Bronchial epithelial cell (primary cell): ENCODE measurements around the gene SVIP. TPM values are rescaled to one million over a fixed set of nuclear protein-coding genes. Genes with fewer than 3 reads are reported as not detected.
A peak's percentile ranks its signal among the peaks of the same experiment; 100 is the strongest.

Experiments used
- DNase-seq: peaks from one replicate; pipeline ENCODE4 v3.0.0-alpha.2; 2010; ENCODE audit warnings: low read depth
- FAIRE-seq: peaks from 2 replicates; lab custom pipeline; 2011; peaks lifted over from hg19 to GRCh38; lab: Jason Lieb, UNC
- H3K27me3 ChIP-seq: 2 replicates; pipeline ENCODE4 v1.5.1; 2011; ENCODE audit warnings: low read length; ENCODE audit not compliant: control insufficient read depth, insufficient read depth
- H3K36me3 ChIP-seq: 2 replicates; pipeline ENCODE4 v1.5.1; 2011; ENCODE audit warnings: low read length; ENCODE audit not compliant: control insufficient read depth, insufficient read depth
- H3K4me3 ChIP-seq: 2 replicates; pipeline ENCODE4 v1.5.1; 2011; ENCODE audit warnings: mild to moderate bottlenecking, low read depth, low read length, control low read depth
- total RNA-seq: library from RNA; depleted of rRNA; stranded (reverse); fragments of >200 nt; gene quantifications from 2 replicates; pipeline ENCODE4 v1.2.1, GENCODE V29; 2014
- TF ChIP-seq, protein P1 (sequence below): IDR thresholded peaks from 2 replicates; pipeline ENCODE4 v1.5.1; 2011; ENCODE audit warnings: mild to moderate bottlenecking, moderate library complexity, low read length, control low read depth, inconsistent platforms; ENCODE audit not compliant: insufficient read depth, severe bottlenecking

Gene SVIP
- total RNA-seq, 1 donor from 2014 or later = 7.4 TPM

DNA sequence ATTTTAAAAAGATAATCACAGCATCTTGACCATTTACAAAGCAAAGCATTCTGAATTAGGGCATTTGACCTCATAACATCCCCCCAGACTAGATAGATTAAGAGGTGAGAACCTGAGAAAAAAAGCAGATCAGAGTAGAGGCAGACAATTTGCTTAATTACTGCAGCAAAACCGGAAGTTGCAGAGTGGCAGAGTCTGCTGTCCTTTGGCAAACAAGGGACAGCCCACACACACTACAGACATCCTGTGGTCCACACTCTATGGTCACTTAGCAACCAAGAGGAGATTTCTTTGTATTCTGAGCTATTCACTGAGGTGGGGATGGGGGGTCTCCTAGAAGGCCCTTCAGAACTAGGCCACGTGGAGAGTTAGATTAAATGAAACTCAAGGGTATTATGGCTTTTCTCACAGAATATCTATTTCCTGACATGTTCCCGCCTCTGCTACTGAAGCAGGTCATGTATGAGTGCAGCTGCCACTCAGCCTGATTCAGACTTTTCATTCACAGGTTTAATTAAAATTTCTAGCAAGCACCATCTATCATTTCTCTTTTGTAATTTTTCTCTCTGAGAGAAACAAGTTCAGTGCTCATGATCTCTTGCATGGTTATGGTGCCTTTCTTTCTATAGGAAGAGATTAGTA is 48.5 kb downstream of the SVIP start:
- FAIRE-seq = no peak
- H3K36me3 ChIP-seq = no peaks in the 10 kb centered on the region
- TF ChIP-seq, protein P1, sequence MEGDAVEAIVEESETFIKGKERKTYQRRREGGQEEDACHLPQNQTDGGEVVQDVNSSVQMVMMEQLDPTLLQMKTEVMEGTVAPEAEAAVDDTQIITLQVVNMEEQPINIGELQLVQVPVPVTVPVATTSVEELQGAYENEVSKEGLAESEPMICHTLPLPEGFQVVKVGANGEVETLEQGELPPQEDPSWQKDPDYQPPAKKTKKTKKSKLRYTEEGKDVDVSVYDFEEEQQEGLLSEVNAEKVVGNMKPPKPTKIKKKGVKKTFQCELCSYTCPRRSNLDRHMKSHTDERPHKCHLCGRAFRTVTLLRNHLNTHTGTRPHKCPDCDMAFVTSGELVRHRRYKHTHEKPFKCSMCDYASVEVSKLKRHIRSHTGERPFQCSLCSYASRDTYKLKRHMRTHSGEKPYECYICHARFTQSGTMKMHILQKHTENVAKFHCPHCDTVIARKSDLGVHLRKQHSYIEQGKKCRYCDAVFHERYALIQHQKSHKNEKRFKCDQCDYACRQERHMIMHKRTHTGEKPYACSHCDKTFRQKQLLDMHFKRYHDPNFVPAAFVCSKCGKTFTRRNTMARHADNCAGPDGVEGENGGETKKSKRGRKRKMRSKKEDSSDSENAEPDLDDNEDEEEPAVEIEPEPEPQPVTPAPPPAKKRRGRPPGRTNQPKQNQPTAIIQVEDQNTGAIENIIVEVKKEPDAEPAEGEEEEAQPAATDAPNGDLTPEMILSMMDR = no peak

DNA sequence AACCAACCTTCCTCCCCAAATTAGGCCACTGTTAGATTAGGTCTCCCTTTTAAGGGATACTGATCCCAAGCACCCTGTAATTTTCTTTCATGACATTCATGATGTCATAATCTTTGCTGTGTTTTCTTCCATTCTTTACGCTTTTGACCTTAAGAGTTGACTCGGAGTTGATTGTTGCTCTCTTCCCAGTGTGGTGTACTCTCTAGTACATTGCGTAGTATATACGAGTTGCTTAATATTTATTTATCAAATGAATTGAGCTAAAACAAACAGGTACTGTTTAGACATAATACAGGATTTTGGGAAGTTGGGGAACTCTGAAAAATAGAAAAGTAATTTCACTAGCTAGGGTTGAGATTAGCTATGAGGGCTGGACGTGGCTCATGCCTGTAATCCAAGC is 49.8 kb downstream of the SVIP start:
- Histone ChIP-seq H3K36me3 (no peaks in the 10 kb centered on the region), H3K27me3 (no peaks in the 10 kb centered on the region), H3K4me3 (no peak overlapping the region)
- TF ChIP-seq, protein P1 = no peak
- DNase-seq (no peak), FAIRE-seq (no peak)

More for the DNA sequence above, 48.5 kb downstream of the SVIP start:
- DNase-seq = no peak
- H3K27me3 ChIP-seq = no peaks in the 10 kb centered on the region
- H3K4me3 ChIP-seq = no peak overlapping the region

DNA sequence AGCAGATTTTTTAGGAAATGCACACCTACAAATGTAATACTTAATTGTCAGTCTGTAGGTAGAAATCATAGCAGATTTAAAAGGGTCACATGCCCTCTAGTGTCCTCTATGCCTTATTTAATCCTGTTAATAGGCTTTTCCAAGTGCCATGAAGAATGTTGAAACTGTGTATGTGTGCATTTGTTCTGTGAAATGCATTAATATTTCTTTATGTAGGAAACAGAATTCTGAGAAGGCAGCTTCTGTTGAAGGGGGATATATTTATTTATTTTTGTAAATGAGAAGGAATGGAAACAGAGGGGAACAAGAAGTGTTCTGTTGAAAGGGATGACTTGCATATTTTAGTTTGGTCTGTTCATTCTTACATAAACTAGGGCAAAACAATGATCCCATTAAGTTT is 51.0 kb downstream of the SVIP start:
- Histone ChIP-seq H3K36me3 (no peaks in the 10 kb centered on the region), H3K4me3 (no peak overlapping the region), H3K27me3 (no peaks in the 10 kb centered on the region)
- peak; percentile 27 for DNase-seq
- TF ChIP-seq, protein P1 = no peak
- no peak for FAIRE-seq

DNA sequence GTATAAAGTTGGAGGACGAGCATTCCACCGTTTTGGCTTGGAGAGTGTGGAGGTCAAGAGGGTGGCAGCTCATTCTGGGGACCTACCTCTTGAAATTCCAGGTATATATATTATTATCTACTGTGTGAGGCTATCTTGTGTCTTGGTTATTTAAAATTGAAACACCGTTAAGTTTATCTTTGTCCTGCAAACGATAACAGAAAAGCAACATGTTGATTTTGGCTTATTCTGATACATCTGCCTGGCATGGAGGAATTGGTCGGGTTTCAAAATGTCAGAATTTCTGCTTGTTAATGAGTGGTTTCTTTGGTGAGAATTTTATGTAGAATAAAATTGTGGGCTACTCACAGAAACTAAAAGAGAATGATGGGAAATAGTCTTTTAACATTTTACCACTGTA is 54.4 kb downstream of the SVIP start:
- TF ChIP-seq, protein P1 = no peak
- no peak overlapping the region for H3K4me3 ChIP-seq
- no peaks in the 10 kb centered on the region for H3K27me3 ChIP-seq
- DNase-seq (no peak), FAIRE-seq (no peak)
- no peaks in the 10 kb centered on the region for H3K36me3 ChIP-seq

DNA sequence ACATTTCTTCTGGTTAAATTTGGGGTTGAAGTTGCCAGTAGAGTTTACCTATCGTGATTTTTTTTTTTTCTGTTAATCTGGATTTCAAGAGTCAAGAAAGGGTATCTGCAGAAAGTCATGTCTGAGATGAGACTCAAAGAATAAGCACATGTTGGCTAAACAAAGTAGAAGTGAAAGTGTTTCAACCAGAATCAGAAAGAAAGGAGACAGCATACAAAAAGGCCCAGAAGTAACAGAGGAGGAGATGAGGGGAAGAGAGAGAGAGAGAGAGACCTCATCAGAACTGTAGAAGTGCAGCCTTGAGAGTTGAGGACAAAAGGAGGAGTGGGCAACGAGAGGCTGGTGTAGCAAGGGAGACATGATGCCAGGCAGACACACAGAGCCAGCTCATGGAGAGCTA is 54.9 kb downstream of the SVIP start:
- Histone ChIP-seq H3K36me3 (no peaks in the 10 kb centered on the region), H3K4me3 (no peak overlapping the region), H3K27me3 (no peaks in the 10 kb centered on the region)
- FAIRE-seq = no peak
- no peak for DNase-seq
- TF ChIP-seq, protein P1 = no peak

DNA sequence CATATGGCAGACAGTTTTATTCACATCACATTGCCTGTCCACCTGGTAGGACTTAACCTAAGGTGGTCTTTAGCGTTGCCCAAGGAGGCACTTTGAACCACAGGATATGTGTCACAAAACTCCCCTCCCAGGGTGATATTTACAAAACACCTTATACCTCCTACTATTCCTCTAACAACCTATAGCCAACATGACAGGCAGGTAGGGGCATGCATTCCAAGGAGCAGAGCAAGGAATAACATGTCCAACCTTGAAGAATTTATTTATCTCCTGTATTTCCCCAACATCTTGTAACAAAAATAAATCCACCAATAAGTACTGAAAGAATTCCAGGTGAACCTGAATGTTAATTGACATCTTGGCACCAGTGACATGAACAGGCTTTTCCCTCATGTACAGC is 60.5 kb downstream of the SVIP start:
- Histone ChIP-seq H3K27me3 (no peaks in the 10 kb centered on the region), H3K36me3 (no peaks in the 10 kb centered on the region), H3K4me3 (no peak overlapping the region)
- TF ChIP-seq, protein P1 = no peak
- DNase-seq = peak; percentile 89
- no peak for FAIRE-seq
